HEK293 (cell line): ENCODE results near the gene CLTB.

Experiments used
- PRDM1 ChIP-seq: fragments of 450-650 bp; formaldehyde crosslinking; IDR thresholded peaks from 2 replicates; pipeline ENCODE4; 2016; ENCODE audit warnings: missing biosample characterization, missing genetic modification characterization
- RBAK ChIP-seq: fragments of 450-650 bp; formaldehyde crosslinking; IDR thresholded peaks from 2 replicates; pipeline ENCODE4 v1.5.1; 2016; ENCODE audit warnings: missing biosample characterization, missing genetic modification characterization
- TRIM28 ChIP-seq: IDR thresholded peaks from 2 replicates; pipeline ENCODE4 v1.6.1; 2011; ENCODE audit warnings: low read length, control low read depth, borderline replicate concordance
- ZBTB1 ChIP-seq: fragments of 450-650 bp; formaldehyde crosslinking; IDR thresholded peaks from 2 replicates; pipeline ENCODE4 v1.5.1; 2016; ENCODE audit warnings: missing biosample characterization, missing genetic modification characterization
- ZEB2 ChIP-seq: fragments of 450-650 bp; formaldehyde crosslinking; IDR thresholded peaks from 2 replicates; pipeline ENCODE4 v1.5.1; 2016; ENCODE audit warnings: missing biosample characterization, missing genetic modification characterization
- ZNF138 ChIP-seq: fragments of 450-650 bp; formaldehyde crosslinking; IDR thresholded peaks from 2 replicates; pipeline ENCODE4 v1.5.1; 2016; ENCODE audit warnings: missing biosample characterization, missing genetic modification characterization, borderline replicate concordance
- ZNF211 ChIP-seq: fragments of 450-650 bp; formaldehyde crosslinking; IDR thresholded peaks from 2 replicates; pipeline ENCODE4 v1.5.1; 2016; ENCODE audit warnings: low read depth, missing biosample characterization, missing genetic modification characterization
- ZNF24 ChIP-seq: fragments of 450-650 bp; formaldehyde crosslinking; IDR thresholded peaks from 2 replicates; pipeline ENCODE4 v1.5.1; 2016; ENCODE audit warnings: missing biosample characterization, missing genetic modification characterization
- ZNF280C ChIP-seq: fragments of 450-650 bp; formaldehyde crosslinking; IDR thresholded peaks from 2 replicates; pipeline ENCODE4 v1.5.1; 2016; ENCODE audit warnings: missing biosample characterization, missing genetic modification characterization
- ZNF280D ChIP-seq: fragments of 450-650 bp; formaldehyde crosslinking; IDR thresholded peaks from 2 replicates; pipeline ENCODE4 v1.5.1; 2016; ENCODE audit warnings: missing biosample characterization, missing genetic modification characterization
- ZNF335 ChIP-seq: fragments of 450-650 bp; formaldehyde crosslinking; conservative IDR thresholded peaks from 2 replicates; pipeline ENCODE4 v1.5.1; 2016; ENCODE audit warnings: missing biosample characterization, missing genetic modification characterization
- ZNF341 ChIP-seq: fragments of 450-650 bp; formaldehyde crosslinking; IDR thresholded peaks from 2 replicates; pipeline ENCODE4; 2016; ENCODE audit warnings: low read depth, missing biosample characterization, missing genetic modification characterization
- ZNF488 ChIP-seq: fragments of 450-650 bp; formaldehyde crosslinking; IDR thresholded peaks from 2 replicates; pipeline ENCODE4 v1.5.1; 2016; ENCODE audit warnings: missing biosample characterization, missing genetic modification characterization
- ZNF544 ChIP-seq: fragments of 450-650 bp; formaldehyde crosslinking; IDR thresholded peaks from 2 replicates; pipeline ENCODE4 v1.5.0; 2017; ENCODE audit warnings: missing biosample characterization, missing genetic modification characterization
- ZNF571 ChIP-seq: fragments of 450-650 bp; formaldehyde crosslinking; IDR thresholded peaks from 2 replicates; pipeline ENCODE4 v1.5.0; 2017; ENCODE audit warnings: missing biosample characterization, missing genetic modification characterization
- ZNF600 ChIP-seq: fragments of 450-650 bp; formaldehyde crosslinking; IDR thresholded peaks from 2 replicates; pipeline ENCODE4 v1.5.1; 2016; ENCODE audit warnings: missing biosample characterization, missing genetic modification characterization
- ZNF621 ChIP-seq: fragments of 450-650 bp; formaldehyde crosslinking; IDR thresholded peaks from 2 replicates; pipeline ENCODE4 v1.5.1; 2017; ENCODE audit warnings: missing biosample characterization, missing genetic modification characterization
- ZNF658 ChIP-seq: fragments of 450-650 bp; formaldehyde crosslinking; IDR thresholded peaks from 2 replicates; pipeline ENCODE4; 2016; ENCODE audit warnings: missing biosample characterization, missing genetic modification characterization
- ZNF777 ChIP-seq: fragments of 450-650 bp; formaldehyde crosslinking; IDR thresholded peaks from 2 replicates; pipeline ENCODE4 v1.5.1; 2017; ENCODE audit warnings: missing biosample characterization, missing genetic modification characterization, borderline replicate concordance
- ZNF785 ChIP-seq: fragments of 450-650 bp; formaldehyde crosslinking; IDR thresholded peaks from 2 replicates; pipeline ENCODE4 v1.5.1; 2016; ENCODE audit warnings: missing biosample characterization, missing genetic modification characterization
- TF ChIP-seq, protein P1 (sequence below): fragments of 450-650 bp; formaldehyde crosslinking; IDR thresholded peaks from 2 replicates; pipeline ENCODE4 v1.5.1; 2016; ENCODE audit warnings: missing biosample characterization, missing genetic modification characterization, low read depth
- TF ChIP-seq, protein P2 (sequence below): fragments of 450-650 bp; formaldehyde crosslinking; IDR thresholded peaks from 2 replicates; pipeline ENCODE4 v1.5.1; 2016; ENCODE audit warnings: missing biosample characterization, missing genetic modification characterization
- TF ChIP-seq, protein P3 (sequence below): fragments of 450-650 bp; formaldehyde crosslinking; IDR thresholded peaks from 2 replicates; pipeline ENCODE4 v1.5.1; 2016; ENCODE audit warnings: missing biosample characterization, missing genetic modification characterization
- TF ChIP-seq, protein P4 (sequence below): fragments of 450-650 bp; formaldehyde crosslinking; IDR thresholded peaks from 2 replicates; pipeline ENCODE4; 2016; ENCODE audit warnings: missing biosample characterization, missing genetic modification characterization

Gene CLTB

DNA sequence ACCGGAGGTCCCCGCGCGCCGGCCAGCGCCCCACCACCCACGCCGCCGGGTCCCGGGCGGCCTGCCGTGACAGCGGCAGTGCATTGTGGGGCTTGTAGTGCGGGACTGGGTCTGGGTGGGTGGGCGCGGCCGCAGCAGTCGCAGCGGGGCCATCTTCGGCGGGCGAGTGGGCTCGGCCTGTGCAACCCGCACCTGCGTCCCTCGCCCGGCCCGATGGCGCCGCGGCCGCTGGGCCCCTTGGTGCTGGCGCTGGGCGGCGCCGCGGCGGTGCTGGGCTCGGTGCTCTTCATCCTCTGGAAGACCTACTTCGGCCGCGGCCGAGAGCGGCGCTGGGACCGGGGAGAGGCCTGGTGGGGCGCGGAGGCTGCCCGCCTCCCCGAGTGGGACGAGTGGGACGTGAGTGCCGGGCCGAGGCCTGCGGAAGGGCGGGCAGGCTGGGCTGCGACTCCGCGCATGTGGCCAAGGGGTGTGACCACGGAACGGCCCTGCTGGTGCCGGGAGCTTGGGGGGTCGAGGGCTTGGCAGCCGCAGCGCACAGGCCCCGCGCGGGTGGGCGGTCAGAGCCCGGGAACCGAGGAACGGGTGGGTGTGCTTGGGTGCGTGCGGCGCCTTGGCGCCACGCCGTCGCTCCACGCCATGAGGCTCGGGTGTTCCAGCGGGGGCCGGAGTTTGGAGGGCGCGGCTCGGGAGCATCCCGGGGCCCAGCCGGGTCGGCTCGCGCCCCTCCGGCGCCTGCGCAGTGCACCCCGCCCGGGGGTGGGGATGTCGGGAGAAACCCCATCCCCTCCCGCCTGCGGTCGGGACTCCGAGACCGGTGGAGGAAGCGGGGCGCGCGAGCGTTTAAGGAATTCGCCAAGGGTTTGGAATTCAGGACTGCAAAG lies 50.7 kb downstream of the CLTB start, which contains the start of gene ARL10 (continued):
- TF ChIP-seq PRDM1 (tag by site-specific recombination) (no peak), ZNF658 (tag by site-specific recombination) (no peak), ZEB2 (tag by site-specific recombination) (no peak), TRIM28 (no peak), ZNF211 (tag by site-specific recombination) (no peak), ZNF24 (tag by site-specific recombination) (no peak), ZNF335 (tag by site-specific recombination) (no peak; the same call in 1 of the 2 replicates), ZNF571 (tag by site-specific recombination) (no peak), ZNF341 (tag by site-specific recombination) (peak; percentile 69), RBAK (tag by site-specific recombination) (no peak), ZNF777 (tag by site-specific recombination) (no peak), ZNF138 (tag by site-specific recombination) (no peak), ZNF544 (tag by site-specific recombination) (no peak), ZNF621 (tag by site-specific recombination) (no peak), ZNF785 (no peak), ZNF600 (no peak), ZNF488 (tag by site-specific recombination) (no peak), ZNF280C (no peak), ZBTB1 (tag by site-specific recombination) (no peak), ZNF280D (tag by site-specific recombination) (no peak)
- TF ChIP-seq, protein P1, sequence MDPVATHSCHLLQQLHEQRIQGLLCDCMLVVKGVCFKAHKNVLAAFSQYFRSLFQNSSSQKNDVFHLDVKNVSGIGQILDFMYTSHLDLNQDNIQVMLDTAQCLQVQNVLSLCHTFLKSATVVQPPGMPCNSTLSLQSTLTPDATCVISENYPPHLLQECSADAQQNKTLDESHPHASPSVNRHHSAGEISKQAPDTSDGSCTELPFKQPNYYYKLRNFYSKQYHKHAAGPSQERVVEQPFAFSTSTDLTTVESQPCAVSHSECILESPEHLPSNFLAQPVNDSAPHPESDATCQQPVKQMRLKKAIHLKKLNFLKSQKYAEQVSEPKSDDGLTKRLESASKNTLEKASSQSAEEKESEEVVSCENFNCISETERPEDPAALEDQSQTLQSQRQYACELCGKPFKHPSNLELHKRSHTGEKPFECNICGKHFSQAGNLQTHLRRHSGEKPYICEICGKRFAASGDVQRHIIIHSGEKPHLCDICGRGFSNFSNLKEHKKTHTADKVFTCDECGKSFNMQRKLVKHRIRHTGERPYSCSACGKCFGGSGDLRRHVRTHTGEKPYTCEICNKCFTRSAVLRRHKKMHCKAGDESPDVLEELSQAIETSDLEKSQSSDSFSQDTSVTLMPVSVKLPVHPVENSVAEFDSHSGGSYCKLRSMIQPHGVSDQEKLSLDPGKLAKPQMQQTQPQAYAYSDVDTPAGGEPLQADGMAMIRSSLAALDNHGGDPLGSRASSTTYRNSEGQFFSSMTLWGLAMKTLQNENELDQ (tag by site-specific recombination): no peak
- TF ChIP-seq, protein P2, sequence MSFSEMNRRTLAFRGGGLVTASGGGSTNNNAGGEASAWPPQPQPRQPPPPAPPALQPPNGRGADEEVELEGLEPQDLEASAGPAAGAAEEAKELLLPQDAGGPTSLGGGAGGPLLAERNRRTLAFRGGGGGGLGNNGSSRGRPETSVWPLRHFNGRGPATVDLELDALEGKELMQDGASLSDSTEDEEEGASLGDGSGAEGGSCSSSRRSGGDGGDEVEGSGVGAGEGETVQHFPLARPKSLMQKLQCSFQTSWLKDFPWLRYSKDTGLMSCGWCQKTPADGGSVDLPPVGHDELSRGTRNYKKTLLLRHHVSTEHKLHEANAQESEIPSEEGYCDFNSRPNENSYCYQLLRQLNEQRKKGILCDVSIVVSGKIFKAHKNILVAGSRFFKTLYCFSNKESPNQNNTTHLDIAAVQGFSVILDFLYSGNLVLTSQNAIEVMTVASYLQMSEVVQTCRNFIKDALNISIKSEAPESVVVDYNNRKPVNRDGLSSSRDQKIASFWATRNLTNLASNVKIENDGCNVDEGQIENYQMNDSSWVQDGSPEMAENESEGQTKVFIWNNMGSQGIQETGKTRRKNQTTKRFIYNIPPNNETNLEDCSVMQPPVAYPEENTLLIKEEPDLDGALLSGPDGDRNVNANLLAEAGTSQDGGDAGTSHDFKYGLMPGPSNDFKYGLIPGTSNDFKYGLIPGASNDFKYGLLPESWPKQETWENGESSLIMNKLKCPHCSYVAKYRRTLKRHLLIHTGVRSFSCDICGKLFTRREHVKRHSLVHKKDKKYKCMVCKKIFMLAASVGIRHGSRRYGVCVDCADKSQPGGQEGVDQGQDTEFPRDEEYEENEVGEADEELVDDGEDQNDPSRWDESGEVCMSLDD (tag by site-specific recombination): no peak
- TF ChIP-seq, protein P3, sequence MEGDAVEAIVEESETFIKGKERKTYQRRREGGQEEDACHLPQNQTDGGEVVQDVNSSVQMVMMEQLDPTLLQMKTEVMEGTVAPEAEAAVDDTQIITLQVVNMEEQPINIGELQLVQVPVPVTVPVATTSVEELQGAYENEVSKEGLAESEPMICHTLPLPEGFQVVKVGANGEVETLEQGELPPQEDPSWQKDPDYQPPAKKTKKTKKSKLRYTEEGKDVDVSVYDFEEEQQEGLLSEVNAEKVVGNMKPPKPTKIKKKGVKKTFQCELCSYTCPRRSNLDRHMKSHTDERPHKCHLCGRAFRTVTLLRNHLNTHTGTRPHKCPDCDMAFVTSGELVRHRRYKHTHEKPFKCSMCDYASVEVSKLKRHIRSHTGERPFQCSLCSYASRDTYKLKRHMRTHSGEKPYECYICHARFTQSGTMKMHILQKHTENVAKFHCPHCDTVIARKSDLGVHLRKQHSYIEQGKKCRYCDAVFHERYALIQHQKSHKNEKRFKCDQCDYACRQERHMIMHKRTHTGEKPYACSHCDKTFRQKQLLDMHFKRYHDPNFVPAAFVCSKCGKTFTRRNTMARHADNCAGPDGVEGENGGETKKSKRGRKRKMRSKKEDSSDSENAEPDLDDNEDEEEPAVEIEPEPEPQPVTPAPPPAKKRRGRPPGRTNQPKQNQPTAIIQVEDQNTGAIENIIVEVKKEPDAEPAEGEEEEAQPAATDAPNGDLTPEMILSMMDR (tag by site-specific recombination): no peak
- TF ChIP-seq, protein P4, sequence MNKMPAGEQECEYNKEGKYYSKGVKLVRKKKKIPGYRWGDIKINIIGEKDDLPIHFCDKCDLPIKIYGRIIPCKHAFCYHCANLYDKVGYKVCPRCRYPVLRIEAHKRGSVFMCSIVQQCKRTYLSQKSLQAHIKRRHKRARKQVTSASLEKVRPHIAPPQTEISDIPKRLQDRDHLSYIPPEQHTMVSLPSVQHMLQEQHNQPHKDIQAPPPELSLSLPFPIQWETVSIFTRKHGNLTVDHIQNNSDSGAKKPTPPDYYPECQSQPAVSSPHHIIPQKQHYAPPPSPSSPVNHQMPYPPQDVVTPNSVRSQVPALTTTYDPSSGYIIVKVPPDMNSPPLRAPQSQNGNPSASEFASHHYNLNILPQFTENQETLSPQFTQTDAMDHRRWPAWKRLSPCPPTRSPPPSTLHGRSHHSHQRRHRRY (tag by site-specific recombination): no peak
